Activated naive CD4-positive, alpha-beta T cell treated with anti-CD3 and anti-CD28 coated beads, Interleukin-2, amount 50 U/mL, for 16 hours (primary cell): ENCODE results near the gene PLA2G5.

Source experiments
- DNase-seq: peaks from one replicate; pipeline ENCODE4 v3.0.0-alpha.2; 2020

The PLA2G5 gene

GRCh38 chr1:20093303-20093702 is 23.3 kb downstream of the PLA2G5 start:
- DNase-seq = no peak

- DNase-seq = no peak
These were observed 24.0 kb downstream of the PLA2G5 start for GRCh38 chr1:20093940-20094391.

- no peak for DNase-seq
These were observed 25.8 kb downstream of the PLA2G5 start for GRCh38 chr1:20095564-20096434.

- DNase-seq = no peak
These were observed 26.9 kb downstream of the PLA2G5 start for GRCh38 chr1:20096840-20097447.

- DNase-seq = no peak
These were observed 29.5 kb downstream of the PLA2G5 start for GRCh38 chr1:20099533-20099932.

- peak; percentile 26 for DNase-seq
These were observed 30.8 kb downstream of the PLA2G5 start for GRCh38 chr1:20100632-20101355.

- DNase-seq = no peak
These were observed 32.9 kb downstream of the PLA2G5 start for GRCh38 chr1:20102875-20103274.

GRCh38 chr1:20105856-20106255 is 35.9 kb downstream of the PLA2G5 start:
- DNase-seq = no peak

- no peak for DNase-seq
These were observed 37.4 kb downstream of the PLA2G5 start for GRCh38 chr1:20107351-20107750.

GRCh38 chr1:20107796-20108195 is 37.8 kb downstream of the PLA2G5 start:
- DNase-seq = no peak

- DNase-seq = no peak
These were observed 38.6 kb downstream of the PLA2G5 start for GRCh38 chr1:20108366-20109123.

- no peak for DNase-seq
These were observed 39.3 kb downstream of the PLA2G5 start for GRCh38 chr1:20109223-20109856.

GRCh38 chr1:20110679-20111078 is 40.7 kb downstream of the PLA2G5 start:
- DNase-seq = no peak

- DNase-seq = no peak
These were observed 41.5 kb downstream of the PLA2G5 start for GRCh38 chr1:20111452-20111851.

- no peak for DNase-seq
These were observed 42.4 kb downstream of the PLA2G5 start for GRCh38 chr1:20112279-20113000.

- no peak for DNase-seq
These were observed 44.1 kb downstream of the PLA2G5 start for GRCh38 chr1:20114021-20114648.

- DNase-seq = no peak
These were observed 45.5 kb downstream of the PLA2G5 start for GRCh38 chr1:20115479-20115878.

GRCh38 chr1:20115916-20116315 is 45.9 kb downstream of the PLA2G5 start:
- DNase-seq = no peak

- no peak for DNase-seq
These were observed 47.2 kb downstream of the PLA2G5 start for GRCh38 chr1:20117236-20117635.

GRCh38 chr1:20119347-20119746 is 49.4 kb downstream of the PLA2G5 start, which contains the start of gene PLA2G2D:
Gene PLA2G2D, minus strand, starts transcription at chr1:20119536. Its CDS starts 38 bp downstream, at chr1:20119498.
- no peak for DNase-seq

GRCh38 chr1:20120796-20121195 is 50.8 kb downstream of the PLA2G5 start:
- DNase-seq = no peak
